Measurements from ENCODE around the gene THYN1. TPM values are rescaled to one million over a fixed set of nuclear protein-coding genes. Genes with fewer than 3 reads are reported as not detected.
A peak's percentile ranks its signal among the peaks of the same experiment; 100 is the strongest.

Gene THYN1
- total and polyA plus RNA-seq, 2 of the 13 experiments (the other 11 are each of a cell fraction or from before 2014, with no cell fraction given), result 36.1 to 87.6 TPM

DNA sequence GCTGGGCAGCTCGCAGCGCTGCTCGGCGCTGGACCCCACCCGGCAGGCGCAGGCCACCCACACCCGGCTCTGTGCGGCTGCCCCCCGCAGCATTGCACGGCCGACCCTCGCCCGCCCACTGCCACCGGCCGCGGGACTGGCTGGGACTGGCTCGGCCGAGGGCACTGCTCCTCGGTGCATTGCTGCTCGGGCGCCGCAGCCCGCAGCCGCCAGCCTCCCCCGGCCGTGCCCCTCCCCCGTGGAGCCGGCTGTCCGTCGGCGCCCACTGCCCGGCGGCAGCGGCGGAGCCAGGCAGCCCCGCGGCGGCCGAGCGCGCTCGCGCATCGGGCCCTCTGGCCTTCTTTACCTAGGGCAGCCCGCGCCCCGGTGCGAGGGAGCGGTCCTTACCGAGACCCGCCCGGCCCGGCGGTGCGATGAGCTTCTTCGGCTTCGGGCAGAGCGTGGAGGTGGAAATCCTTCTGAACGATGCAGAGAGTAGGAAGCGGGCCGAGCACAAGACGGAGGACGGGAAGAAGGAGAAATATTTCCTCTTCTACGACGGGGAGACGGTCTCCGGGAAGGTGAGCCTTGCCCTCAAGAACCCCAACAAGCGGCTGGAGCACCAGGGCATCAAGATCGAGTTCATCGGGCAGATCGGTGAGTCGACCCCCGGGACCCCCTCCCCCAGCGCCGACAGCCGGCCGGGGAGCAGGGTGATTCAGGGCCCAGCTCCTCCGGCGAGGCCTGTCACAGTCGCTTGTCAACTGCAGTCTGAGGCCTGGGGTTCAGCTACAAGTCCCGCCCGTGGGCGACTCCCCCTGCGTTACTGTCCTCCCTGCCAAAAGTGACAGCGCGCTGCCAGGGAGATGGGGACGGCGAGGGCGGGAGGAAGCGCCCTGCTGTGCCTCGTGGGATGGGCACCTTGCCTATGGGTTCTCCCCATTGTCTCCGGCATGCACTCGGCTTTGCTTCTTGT, 28.2 kb downstream of the THYN1 start (continued):
- TF ChIP-seq HOXA7 (CRISPR knock-in tag; IDR thresholded peaks at IDR 0.05), result no peak
- TF ChIP-seq ZNF546 (CRISPR knock-in tag; conservative IDR thresholded peaks at IDR 0.05), result no peak
- 0 out of 2 replicates have a peak, but pooled peaks have one; percentile 56 for TF ChIP-seq NKX3-1 (CRISPR knock-in tag; IDR thresholded peaks at IDR 0.05)
- no peak for TF ChIP-seq ZNF724P (CRISPR knock-in tag; IDR thresholded peaks at IDR 0.05; ENCODE audit: borderline replicate concordance)
- no peak for TF ChIP-seq TAF1 (CRISPR knock-in tag; IDR thresholded peaks at IDR 0.05)
- TF ChIP-seq DDIT3 (CRISPR knock-in tag; IDR thresholded peaks at IDR 0.05), result no peak
- no peak for TF ChIP-seq ZMYM2 (CRISPR knock-in tag; IDR thresholded peaks at IDR 0.05)
- no peak for TF ChIP-seq ZNF441 (CRISPR knock-in tag; IDR thresholded peaks at IDR 0.05; ENCODE audit: borderline replicate concordance)
- TF ChIP-seq HNF4G (IDR thresholded peaks at IDR 0.05; ENCODE audit: borderline replicate concordance, low read depth, low read length), result no peak
- TF ChIP-seq HNF4G (CRISPR knock-in tag; IDR thresholded peaks at IDR 0.05; ENCODE audit: borderline replicate concordance, low read depth), result no peak
- peak; percentile 26; the same call in 1 of the 2 replicates for TF ChIP-seq ZNF138 (CRISPR knock-in tag; IDR thresholded peaks at IDR 0.05; ENCODE audit: low read depth)
- TF ChIP-seq NR3C1 (CRISPR knock-in tag; IDR thresholded peaks at IDR 0.05), result no peak
- TF ChIP-seq EZH2 (conservative IDR thresholded peaks at IDR 0.05; ENCODE audit: low read depth, low read length), result no peak
- no peak for TF ChIP-seq ZNF605 (CRISPR knock-in tag; IDR thresholded peaks at IDR 0.05)
- TF ChIP-seq SETDB1 (CRISPR knock-in tag; IDR thresholded peaks at IDR 0.05; ENCODE audit: borderline replicate concordance), result no peak
- no peak for TF ChIP-seq ONECUT2 (CRISPR knock-in tag; IDR thresholded peaks at IDR 0.05)
- TF ChIP-seq E2F1 (CRISPR knock-in tag; IDR thresholded peaks at IDR 0.05), result no peak; the same call in 1 of the 2 replicates
- TF ChIP-seq ZNF549 (CRISPR knock-in tag; IDR thresholded peaks at IDR 0.05), result no peak
- TF ChIP-seq ZNF644 (CRISPR knock-in tag; IDR thresholded peaks at IDR 0.05; ENCODE audit: low read depth), result no peak
- no peak for TF ChIP-seq NCOR1 (IDR thresholded peaks at IDR 0.05; ENCODE audit: borderline replicate concordance, low read length)
- 0 out of 2 replicates have a peak, but pooled peaks have one; percentile 12 for TF ChIP-seq ZXDC (CRISPR knock-in tag; IDR thresholded peaks at IDR 0.05)
- TF ChIP-seq RBM39 (IDR thresholded peaks at IDR 0.05; ENCODE audit: low read depth, low read length, poor library complexity, severe bottlenecking), result peak; percentile 5
- peak; percentile 26 for TF ChIP-seq HNRNPLL (IDR thresholded peaks at IDR 0.05; ENCODE audit: low read depth, low read length, poor library complexity, severe bottlenecking)
- TF ChIP-seq ZFY (CRISPR knock-in tag; IDR thresholded peaks at IDR 0.05), result peak; percentile 13; the same call in 1 of the 2 replicates
- no peak for TF ChIP-seq CREB3 (CRISPR knock-in tag; IDR thresholded peaks at IDR 0.05)
